Fibroblast of villous mesenchyme (primary cell): ENCODE results near the gene ZBTB47. TPM values are rescaled to one million over a fixed set of nuclear protein-coding genes. Genes with fewer than 3 reads are reported as not detected.

ENCODE experiments used
- DNase-seq: peaks from one replicate; pipeline ENCODE4 v3.0.0-alpha.2; 2010; ENCODE audit warnings: low read depth
- H3K4me3 ChIP-seq: 2 replicates; pipeline ENCODE4 v1.5.1; 2011; ENCODE audit warnings: low read depth, mild to moderate bottlenecking, low read length
- total RNA-seq: library from RNA; depleted of rRNA; stranded (reverse); fragments of >200 nt; gene quantifications from 2 replicates; pipeline ENCODE4 v1.2.3, GENCODE V29; 2012
- TF ChIP-seq, protein P1 (sequence below): IDR thresholded peaks from 2 replicates; pipeline ENCODE4 v1.5.1; 2012; ENCODE audit warnings: low read depth, mild to moderate bottlenecking, low read length; ENCODE audit not compliant: insufficient read depth

Gene ZBTB47
- total RNA-seq, 1 donor, result 25.9 TPM

DNA sequence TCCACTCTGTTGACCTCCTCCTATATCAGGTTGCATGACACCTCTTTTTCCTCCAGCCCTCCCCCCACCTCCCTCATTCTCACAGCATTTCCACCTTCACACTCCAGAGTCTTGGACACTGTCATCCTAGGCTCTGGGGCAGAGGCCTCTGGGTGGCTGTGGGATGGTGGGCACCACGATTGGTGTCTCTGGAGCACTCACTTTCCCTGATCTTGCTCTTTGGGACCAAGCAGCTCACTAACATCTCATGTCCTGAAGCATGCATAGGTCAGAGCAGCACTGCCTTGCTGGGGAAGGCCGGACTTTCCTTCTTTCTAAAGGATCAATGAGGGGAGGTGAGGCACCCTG is 14.9 kb downstream of the ZBTB47 start:
- TF ChIP-seq, protein P1, sequence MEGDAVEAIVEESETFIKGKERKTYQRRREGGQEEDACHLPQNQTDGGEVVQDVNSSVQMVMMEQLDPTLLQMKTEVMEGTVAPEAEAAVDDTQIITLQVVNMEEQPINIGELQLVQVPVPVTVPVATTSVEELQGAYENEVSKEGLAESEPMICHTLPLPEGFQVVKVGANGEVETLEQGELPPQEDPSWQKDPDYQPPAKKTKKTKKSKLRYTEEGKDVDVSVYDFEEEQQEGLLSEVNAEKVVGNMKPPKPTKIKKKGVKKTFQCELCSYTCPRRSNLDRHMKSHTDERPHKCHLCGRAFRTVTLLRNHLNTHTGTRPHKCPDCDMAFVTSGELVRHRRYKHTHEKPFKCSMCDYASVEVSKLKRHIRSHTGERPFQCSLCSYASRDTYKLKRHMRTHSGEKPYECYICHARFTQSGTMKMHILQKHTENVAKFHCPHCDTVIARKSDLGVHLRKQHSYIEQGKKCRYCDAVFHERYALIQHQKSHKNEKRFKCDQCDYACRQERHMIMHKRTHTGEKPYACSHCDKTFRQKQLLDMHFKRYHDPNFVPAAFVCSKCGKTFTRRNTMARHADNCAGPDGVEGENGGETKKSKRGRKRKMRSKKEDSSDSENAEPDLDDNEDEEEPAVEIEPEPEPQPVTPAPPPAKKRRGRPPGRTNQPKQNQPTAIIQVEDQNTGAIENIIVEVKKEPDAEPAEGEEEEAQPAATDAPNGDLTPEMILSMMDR, result no peak
- no peak for DNase-seq
- H3K4me3 ChIP-seq, result no peak overlapping the region

DNA sequence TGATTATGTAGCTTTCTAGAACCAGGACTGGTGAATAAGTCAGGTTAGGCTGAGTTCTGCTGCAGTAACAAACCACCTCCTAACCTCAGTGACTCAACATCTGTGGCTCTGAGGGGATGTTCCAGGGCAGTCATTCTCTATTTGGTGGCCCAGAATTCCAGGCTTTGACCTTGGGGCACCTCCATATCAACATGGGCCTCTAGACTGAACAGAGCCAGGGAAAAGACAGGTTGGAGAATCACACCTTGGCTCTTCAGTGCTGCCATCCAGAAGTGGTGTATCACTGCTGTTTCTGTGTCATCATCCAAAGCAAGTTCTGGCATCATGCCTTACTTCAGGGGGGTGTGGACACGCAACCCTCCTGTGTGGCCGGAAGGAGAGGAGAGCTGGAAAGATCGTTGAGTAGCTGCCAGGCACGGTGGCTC is 15.3 kb downstream of the ZBTB47 start:
- no peak overlapping the region for H3K4me3 ChIP-seq
- no peak for DNase-seq
- TF ChIP-seq, protein P1, result no peak

DNA sequence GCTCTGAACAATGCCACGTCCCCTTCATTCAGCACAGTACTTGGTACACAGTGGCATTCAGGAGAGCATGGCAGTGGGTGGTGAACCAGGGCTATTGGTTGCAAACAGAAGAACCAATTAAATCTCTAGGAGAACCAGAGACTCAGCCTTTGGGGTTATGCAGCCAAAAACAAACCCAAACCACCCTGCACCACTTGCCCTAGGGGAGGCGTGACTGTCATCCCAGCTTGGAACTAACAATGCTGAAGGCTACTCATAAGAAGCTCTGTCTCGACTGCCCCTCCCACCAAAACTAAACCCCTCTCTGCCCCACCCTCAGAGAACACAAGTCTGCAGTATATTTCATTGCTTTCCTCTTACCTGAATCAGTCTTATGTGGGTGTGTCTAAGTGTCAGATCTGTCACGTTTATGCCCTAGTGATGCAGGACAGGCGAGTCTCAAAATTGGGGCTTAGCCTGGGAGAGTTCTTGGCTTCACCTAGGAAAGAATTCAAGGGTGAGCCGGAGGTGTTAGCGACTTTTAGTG is 16.6 kb downstream of the ZBTB47 start:
- H3K4me3 ChIP-seq, result no peak overlapping the region
- TF ChIP-seq, protein P1, result no peak
- DNase-seq, result no peak

DNA sequence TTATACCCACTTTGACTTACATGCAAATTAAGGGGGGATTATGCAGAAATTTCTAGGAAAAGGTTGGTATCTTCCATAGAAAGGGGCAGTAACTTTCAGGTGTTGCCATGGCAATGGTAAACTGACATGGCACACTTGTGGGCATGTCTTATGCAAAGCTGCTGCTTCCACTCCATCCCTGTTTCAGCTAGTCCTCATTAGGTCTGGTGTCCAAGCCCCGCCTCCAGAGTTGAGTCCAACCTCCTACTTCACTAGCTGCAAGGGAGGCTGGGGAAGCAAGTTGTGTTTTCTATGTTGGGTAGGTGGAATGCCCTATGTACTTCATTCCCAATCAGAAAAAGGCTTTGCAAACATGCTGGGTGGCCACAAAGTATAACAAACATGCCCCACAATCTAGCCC is 17.2 kb downstream of the ZBTB47 start:
- DNase-seq, result no peak
- TF ChIP-seq, protein P1, result no peak
- no peak overlapping the region for H3K4me3 ChIP-seq

DNA sequence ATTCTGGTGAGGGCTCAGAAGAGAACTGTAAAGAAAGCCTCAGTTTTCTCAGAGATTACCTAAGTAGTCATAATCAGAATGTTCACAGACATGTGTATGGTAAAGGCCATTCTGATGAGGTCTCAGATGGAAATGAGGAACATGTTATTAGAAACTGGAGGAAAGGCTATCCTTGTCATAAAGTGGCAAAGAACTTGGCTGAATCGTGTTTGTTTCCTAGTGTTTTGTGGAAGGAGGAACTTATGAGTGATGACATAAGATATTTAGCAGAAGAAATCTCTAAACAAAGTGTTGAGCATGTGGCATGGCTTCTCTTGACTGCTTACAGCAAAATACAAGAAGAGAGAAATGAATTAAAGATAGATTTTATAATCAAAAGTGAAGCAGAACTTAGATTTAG is 19.0 kb downstream of the ZBTB47 start:
- DNase-seq, result no peak
- H3K4me3 ChIP-seq, result no peak overlapping the region
- TF ChIP-seq, protein P1, result no peak

DNA sequence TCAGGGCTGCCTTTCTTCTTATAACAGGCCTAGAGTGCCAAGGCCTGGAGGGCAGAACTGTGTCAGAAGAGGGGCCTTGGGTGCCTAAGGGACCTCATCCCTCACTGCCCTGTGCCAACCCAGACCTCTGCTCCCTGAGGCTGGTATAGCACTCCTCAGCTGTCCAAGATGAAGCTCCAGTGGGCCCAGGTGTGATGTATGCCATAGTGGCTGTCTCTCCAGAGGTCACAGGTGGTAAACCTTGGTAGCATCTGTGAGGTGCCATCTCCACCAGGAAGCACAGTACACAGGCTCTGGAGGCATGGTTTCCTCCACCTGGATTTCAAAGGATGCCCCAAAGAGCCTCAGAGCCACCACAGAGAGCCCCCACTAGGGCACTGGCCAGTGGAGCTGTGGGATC is 19.6 kb downstream of the ZBTB47 start:
- no peak overlapping the region for H3K4me3 ChIP-seq
- DNase-seq, result no peak
- TF ChIP-seq, protein P1, result no peak

DNA sequence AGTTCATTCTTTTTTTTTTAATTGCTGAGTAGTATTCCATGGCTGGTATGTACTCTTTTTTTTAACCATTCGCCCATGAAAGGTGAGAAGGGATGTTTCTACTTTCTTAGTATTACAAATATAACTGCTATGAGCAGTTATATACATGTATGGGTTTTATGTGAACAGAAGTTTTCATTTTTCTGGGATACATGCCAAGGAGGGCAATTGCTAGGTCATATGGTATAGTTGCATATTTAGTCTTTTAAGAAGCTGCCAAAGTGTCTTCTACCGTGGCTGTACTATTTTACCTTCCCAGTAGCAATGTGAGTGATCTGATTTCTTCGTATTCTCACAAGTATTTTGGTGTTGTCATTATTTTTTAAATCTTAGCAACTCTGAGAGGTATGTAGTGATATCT is 20.6 kb downstream of the ZBTB47 start:
- TF ChIP-seq, protein P1, result no peak
- H3K4me3 ChIP-seq, result no peak overlapping the region
- DNase-seq, result peak; percentile 27
